GM23248 (cell line): ENCODE measurements around the gene TOX2.

Experiments used
- EZH2 ChIP-seq: fragments of 200-600 bp; sonication (generic); IDR thresholded peaks from 2 replicates; pipeline ENCODE4 v1.6.1; 2018; ENCODE audit warnings: antibody characterized with exemption, mild to moderate bottlenecking; ENCODE audit not compliant: insufficient read depth, poor library complexity, severe bottlenecking
- EZH2phosphoT487 ChIP-seq: fragments of 200-600 bp; sonication (generic); IDR thresholded peaks from 2 replicates; pipeline ENCODE4 v1.6.1; 2018; ENCODE audit warnings: antibody characterized with exemption, moderate library complexity, mild to moderate bottlenecking, low read depth; ENCODE audit not compliant: insufficient read depth

DNA sequence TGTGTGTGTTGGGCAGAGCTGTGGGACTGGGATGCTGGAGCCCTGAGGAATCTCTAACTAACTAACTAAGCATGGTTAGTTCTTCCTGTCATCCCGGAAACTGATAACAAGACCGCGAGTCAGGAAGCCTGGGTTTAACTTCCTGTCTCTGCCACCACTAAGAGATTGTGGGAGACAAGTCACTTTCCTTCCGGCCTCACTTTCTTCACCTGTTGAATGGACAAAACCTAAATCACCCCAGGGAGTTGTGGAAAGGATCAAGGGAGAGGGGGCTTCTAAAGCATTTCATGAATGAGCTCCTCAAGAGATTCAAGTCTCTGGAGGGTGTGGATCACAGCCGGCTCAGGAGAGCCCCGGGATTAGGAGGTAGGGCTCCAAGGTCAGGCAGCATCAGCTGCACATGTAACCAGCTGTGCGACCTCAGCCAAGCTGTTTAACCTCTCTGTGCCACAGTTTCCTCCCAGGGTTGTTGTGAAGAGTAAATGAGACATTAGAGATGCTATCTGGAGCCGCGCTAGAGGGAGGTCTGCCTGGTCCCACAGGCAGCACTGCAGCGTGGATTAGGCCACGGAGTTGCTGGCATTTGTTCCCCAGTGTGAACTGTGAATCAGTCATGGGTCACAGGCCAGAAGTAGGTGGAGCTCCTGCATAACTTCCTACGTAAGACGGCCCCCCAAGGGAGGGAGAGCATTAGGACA, 105.1 kb downstream of the TOX2 start:
- no peak for TF ChIP-seq EZH2phosphoT487
- TF ChIP-seq EZH2 = no peak
